ENCODE data around the gene PODNL1. TPM values are rescaled to one million over a fixed set of nuclear protein-coding genes. Genes with fewer than 3 reads are reported as not detected.

Gene PODNL1
- total and polyA plus RNA-seq, 2 experiments from 2014 or later = 0.17 to 2.4 TPM

GRCh38 chr19:13885826-13886365 is 52.3 kb downstream of the PODNL1 start:
- H4K20me1 ChIP-seq (ENCODE audit: insufficient read depth, poor library complexity, severe bottlenecking) = no peaks in the 10 kb centered on the region
- no peak overlapping the region for H2AFZ ChIP-seq
- WGBS (ENCODE audit: low lambda C conversion rate, missing lambda C conversion rate) = 95% methylated on average over 20 of the region's 20 CpGs
- no peaks in the 10 kb centered on the region for H3K9me2 ChIP-seq (replicated peaks; ENCODE audit: insufficient read depth)
- DNase-seq (ENCODE audit: low spot score) = no peak
- no peak for TF ChIP-seq EZH2 (IDR thresholded peaks at IDR 0.05; ENCODE audit: borderline replicate concordance)
- TF ChIP-seq, protein P1, sequence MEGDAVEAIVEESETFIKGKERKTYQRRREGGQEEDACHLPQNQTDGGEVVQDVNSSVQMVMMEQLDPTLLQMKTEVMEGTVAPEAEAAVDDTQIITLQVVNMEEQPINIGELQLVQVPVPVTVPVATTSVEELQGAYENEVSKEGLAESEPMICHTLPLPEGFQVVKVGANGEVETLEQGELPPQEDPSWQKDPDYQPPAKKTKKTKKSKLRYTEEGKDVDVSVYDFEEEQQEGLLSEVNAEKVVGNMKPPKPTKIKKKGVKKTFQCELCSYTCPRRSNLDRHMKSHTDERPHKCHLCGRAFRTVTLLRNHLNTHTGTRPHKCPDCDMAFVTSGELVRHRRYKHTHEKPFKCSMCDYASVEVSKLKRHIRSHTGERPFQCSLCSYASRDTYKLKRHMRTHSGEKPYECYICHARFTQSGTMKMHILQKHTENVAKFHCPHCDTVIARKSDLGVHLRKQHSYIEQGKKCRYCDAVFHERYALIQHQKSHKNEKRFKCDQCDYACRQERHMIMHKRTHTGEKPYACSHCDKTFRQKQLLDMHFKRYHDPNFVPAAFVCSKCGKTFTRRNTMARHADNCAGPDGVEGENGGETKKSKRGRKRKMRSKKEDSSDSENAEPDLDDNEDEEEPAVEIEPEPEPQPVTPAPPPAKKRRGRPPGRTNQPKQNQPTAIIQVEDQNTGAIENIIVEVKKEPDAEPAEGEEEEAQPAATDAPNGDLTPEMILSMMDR (IDR thresholded peaks at IDR 0.05; ENCODE audit: poor library complexity) = no peak
- no peak for TF ChIP-seq EZH2phosphoT487 (IDR thresholded peaks at IDR 0.05; ENCODE audit: low read depth, severe bottlenecking, unreplicated experiment)
- H3K9me3 ChIP-seq (ENCODE audit: low read depth) = no peaks in the 10 kb centered on the region
- H3K27ac ChIP-seq = no peak overlapping the region
- no peak overlapping the region for H3K4me3 ChIP-seq
- H3K36me3 ChIP-seq (replicated peaks; ENCODE audit: insufficient read depth, low read depth) = no peaks in the 10 kb centered on the region
- H3K79me2 ChIP-seq = no peaks in the 10 kb centered on the region
- no peaks in the 10 kb centered on the region for H3K27me3 ChIP-seq
- no peak overlapping the region for H3K4me2 ChIP-seq
- peaks cover 13% of the 10 kb centered on the region for H3K4me1 ChIP-seq (ENCODE audit: insufficient read depth)

- no peak overlapping the region for H3K4me3 ChIP-seq
- H4K20me1 ChIP-seq (ENCODE audit: insufficient read depth, poor library complexity, severe bottlenecking) = no peaks in the 10 kb centered on the region
- DNase-seq (ENCODE audit: low spot score) = no peak
- H3K79me2 ChIP-seq = no peaks in the 10 kb centered on the region
- no peaks in the 10 kb centered on the region for H3K36me3 ChIP-seq (replicated peaks; ENCODE audit: insufficient read depth, low read depth)
- H3K4me1 ChIP-seq (ENCODE audit: insufficient read depth) = peaks cover 19% of the 10 kb centered on the region
- 79% methylated on average over 25 of the region's 26 CpGs for WGBS (ENCODE audit: low lambda C conversion rate, missing lambda C conversion rate)
- H3K27ac ChIP-seq = no peak overlapping the region
- no peaks in the 10 kb centered on the region for H3K9me3 ChIP-seq (ENCODE audit: low read depth)
- H3K27me3 ChIP-seq = no peaks in the 10 kb centered on the region
- no peaks in the 10 kb centered on the region for H3K9me2 ChIP-seq (replicated peaks; ENCODE audit: insufficient read depth)
- TF ChIP-seq EZH2phosphoT487 (IDR thresholded peaks at IDR 0.05; ENCODE audit: low read depth, severe bottlenecking, unreplicated experiment) (no peak), EZH2 (IDR thresholded peaks at IDR 0.05; ENCODE audit: borderline replicate concordance) (no peak)
- TF ChIP-seq, protein P1 (IDR thresholded peaks at IDR 0.05; ENCODE audit: poor library complexity) = no peak
- H3K4me2 ChIP-seq = no peak overlapping the region
- no peak overlapping the region for H2AFZ ChIP-seq
These were observed 53.3 kb downstream of the PODNL1 start for GRCh38 chr19:13884726-13885591.

- WGBS (ENCODE audit: low lambda C conversion rate, missing lambda C conversion rate) = 85% methylated on average over 5 of the region's 10 CpGs
These were observed 54.6 kb downstream of the PODNL1 start for GRCh38 chr19:13883516-13884064.

More at GRCh38 chr19:13883516-13884064, 54.6 kb downstream of the PODNL1 start:
- Histone ChIP-seq H3K36me3 (replicated peaks; ENCODE audit: insufficient read depth, low read depth) (no peaks in the 10 kb centered on the region), H3K27ac (no peak overlapping the region), H3K79me2 (no peaks in the 10 kb centered on the region), H3K27me3 (no peaks in the 10 kb centered on the region), H3K9me2 (replicated peaks; ENCODE audit: insufficient read depth) (no peaks in the 10 kb centered on the region), H3K4me3 (no peak overlapping the region), H3K4me1 (ENCODE audit: insufficient read depth) (peaks cover 19% of the 10 kb centered on the region), H4K20me1 (ENCODE audit: insufficient read depth, poor library complexity, severe bottlenecking) (no peaks in the 10 kb centered on the region), H2AFZ (no peak overlapping the region), H3K4me2 (no peak overlapping the region), H3K9me3 (ENCODE audit: low read depth) (no peaks in the 10 kb centered on the region)
- TF ChIP-seq EZH2 (IDR thresholded peaks at IDR 0.05; ENCODE audit: borderline replicate concordance) (no peak), EZH2phosphoT487 (IDR thresholded peaks at IDR 0.05; ENCODE audit: low read depth, severe bottlenecking, unreplicated experiment) (no peak)
- TF ChIP-seq, protein P1 (IDR thresholded peaks at IDR 0.05; ENCODE audit: poor library complexity) = no peak
- DNase-seq (ENCODE audit: low spot score) = no peak
